H9 (cell line): Measurements from ENCODE around the gene MAP2K7. TPM values are rescaled to one million over a fixed set of nuclear protein-coding genes. Genes with fewer than 3 reads are reported as not detected.

ENCODE experiments used
- DNase-seq: peaks from one replicate; pipeline ENCODE4 v3.0.0-alpha.2; 2017
- H2AFZ ChIP-seq: one replicate; pipeline ENCODE4 v1.6.1; 2013; ENCODE audit warnings: mild to moderate bottlenecking, low read length, control low read depth, moderate library complexity
- H2AK5ac ChIP-seq: 2 replicates; pipeline ENCODE4 v1.6.1; 2013; ENCODE audit warnings: low read length, control low read depth, mixed read lengths; ENCODE audit not compliant: insufficient read length
- H2BK120ac ChIP-seq: one replicate; pipeline ENCODE4 v1.6.1; 2013; ENCODE audit warnings: low read depth, mild to moderate bottlenecking, low read length, control low read depth, inconsistent platforms; ENCODE audit not compliant: poor library complexity, severe bottlenecking
- H2BK12ac ChIP-seq: 2 replicates; pipeline ENCODE4 v1.6.1; 2013; ENCODE audit warnings: low read length, control low read depth, mixed read lengths, low read depth; ENCODE audit not compliant: insufficient read length
- H2BK15ac ChIP-seq: 2 replicates; pipeline ENCODE4 v1.6.1; 2013; ENCODE audit warnings: low read depth, low read length, control low read depth
- H2BK20ac ChIP-seq: one replicate; pipeline ENCODE4 v1.6.1; 2013; ENCODE audit warnings: low read depth, mild to moderate bottlenecking, low read length, control low read depth, inconsistent platforms; ENCODE audit not compliant: poor library complexity, severe bottlenecking
- H2BK5ac ChIP-seq: 2 replicates; pipeline ENCODE4 v1.6.1; 2013; ENCODE audit warnings: low read length, control low read depth, mixed read lengths; ENCODE audit not compliant: insufficient read length
- H3K14ac ChIP-seq: 2 replicates; pipeline ENCODE4 v1.6.1; 2013; ENCODE audit warnings: low read length, control low read depth; ENCODE audit not compliant: insufficient read depth
- H3K18ac ChIP-seq: 2 replicates; pipeline ENCODE4 v1.6.1; 2013; ENCODE audit warnings: low read depth, mild to moderate bottlenecking, mixed read lengths, low read length, control low read depth; ENCODE audit not compliant: insufficient read length
- H3K23ac ChIP-seq: 2 replicates; pipeline ENCODE4 v1.6.1; 2013; ENCODE audit warnings: low read length, control low read depth, mixed read lengths, low read depth; ENCODE audit not compliant: insufficient read length
- H3K23me2 ChIP-seq: 2 replicates; pipeline ENCODE4 v1.6.1; 2013; ENCODE audit warnings: low read depth, mild to moderate bottlenecking, mixed read lengths, low read length, control low read depth; ENCODE audit not compliant: insufficient read length, poor library complexity, severe bottlenecking
- H3K27ac ChIP-seq: 2 replicates; pipeline ENCODE4 v1.5.1; 2013; ENCODE audit warnings: low read length, control low read depth, mixed read lengths, low read depth; ENCODE audit not compliant: insufficient read length
- H3K27me3 ChIP-seq: 2 replicates; pipeline ENCODE4 v1.6.1; 2013; ENCODE audit warnings: low read length, control low read depth, inconsistent platforms; ENCODE audit not compliant: insufficient read depth
- H3K4ac ChIP-seq: 2 replicates; pipeline ENCODE4 v1.6.1; 2013; ENCODE audit warnings: low read depth, mild to moderate bottlenecking, control low read depth, inconsistent platforms, low read length, moderate library complexity
- H3K4me1 ChIP-seq: 2 replicates; pipeline ENCODE4 v1.6.1; 2013; ENCODE audit warnings: low read length, control low read depth, inconsistent platforms; ENCODE audit not compliant: insufficient read depth
- H3K4me2 ChIP-seq: 2 replicates; pipeline ENCODE4 v1.6.1; 2013; ENCODE audit warnings: low read length, control low read depth, mixed read lengths; ENCODE audit not compliant: insufficient read length, insufficient read depth
- H3K56ac ChIP-seq: 2 replicates; pipeline ENCODE4 v1.6.1; 2013; ENCODE audit warnings: low read depth, mild to moderate bottlenecking, mixed read lengths, low read length, control low read depth; ENCODE audit not compliant: insufficient read length
- H3K79me1 ChIP-seq: 2 replicates; pipeline ENCODE4 v1.6.1; 2013; ENCODE audit warnings: low read depth, mild to moderate bottlenecking, moderate library complexity, low read length, control low read depth, inconsistent platforms; ENCODE audit not compliant: insufficient read depth, poor library complexity, severe bottlenecking
- H3K79me2 ChIP-seq: 2 replicates; pipeline ENCODE4 v1.6.1; 2013; ENCODE audit warnings: low read length, control low read depth, inconsistent platforms; ENCODE audit not compliant: insufficient read depth
- H3K9ac ChIP-seq: 2 replicates; pipeline ENCODE4 v1.6.1; 2013; ENCODE audit warnings: low read length, control low read depth, mixed read lengths; ENCODE audit not compliant: insufficient read length; ENCODE audit errors: extremely low read depth
- H3K9me3 ChIP-seq: one replicate; pipeline ENCODE4 v1.6.1; 2013; ENCODE audit warnings: low read depth, low read length, inconsistent platforms; ENCODE audit not compliant: control insufficient read depth
- H3T11ph ChIP-seq: one replicate; pipeline ENCODE4 v1.6.1; 2013; ENCODE audit warnings: mild to moderate bottlenecking, low read length, control low read depth, inconsistent platforms
- H4K20me1 ChIP-seq: one replicate; pipeline ENCODE4 v1.6.1; 2013; ENCODE audit not compliant: control insufficient read depth, insufficient read length, insufficient read depth
- H4K5ac ChIP-seq: 2 replicates; pipeline ENCODE4 v1.6.1; 2013; ENCODE audit warnings: low read depth, mild to moderate bottlenecking, mixed read lengths, low read length, control low read depth; ENCODE audit not compliant: insufficient read length
- H4K8ac ChIP-seq: replicated peaks from 2 replicates; pipeline ENCODE4 v1.6.1; 2013; ENCODE audit warnings: low read length, control low read depth, mixed read lengths, low read depth; ENCODE audit not compliant: insufficient read length
- H4K91ac ChIP-seq: 2 replicates; pipeline ENCODE4 v1.6.1; 2013; ENCODE audit warnings: low read depth, mild to moderate bottlenecking, moderate library complexity, mixed read lengths, low read length, control low read depth; ENCODE audit not compliant: insufficient read length
- H3K27ac Mint-ChIP-seq, 3 experiments: 2 replicates in 2 of 3; 3 replicates in 1 of 3; pipeline ENCODE4 v1.8.0; 2020 to 2021; ENCODE audit warnings: mixed read lengths in 3 of 3, mild to moderate bottlenecking in 1 of 3, moderate library complexity in 1 of 3
- H3K27me3 Mint-ChIP-seq: 2 replicates; pipeline ENCODE4 v1.8.0; 2021; ENCODE audit warnings: low read depth, mild to moderate bottlenecking, moderate library complexity, mixed read lengths
- H3K36me3 Mint-ChIP-seq, 3 experiments: 2 replicates in 2 of 3; 3 replicates in 1 of 3; pipeline ENCODE4 v1.8.0; 2020 to 2021; ENCODE audit warnings: low read depth in 3 of 3, mixed read lengths in 3 of 3; ENCODE audit not compliant: insufficient read depth in 1 of 3
- H3K4me1 Mint-ChIP-seq, 2 experiments: 2 replicates each; pipeline ENCODE4 v1.8.0; 2020; ENCODE audit warnings: mixed read lengths in 2 of 2
- H3K4me3 Mint-ChIP-seq, 2 experiments: 2 replicates in 1 of 2; 3 replicates in 1 of 2; pipeline ENCODE4 v1.8.0; 2020 to 2021; ENCODE audit warnings: mild to moderate bottlenecking in 2 of 2, mixed read lengths in 2 of 2, moderate library complexity in 1 of 2
- H3K9me3 Mint-ChIP-seq, 2 experiments: 2 replicates in 1 of 2; 3 replicates in 1 of 2; pipeline ENCODE4 v1.8.0; 2020; ENCODE audit warnings: mild to moderate bottlenecking in 2 of 2, mixed read lengths in 2 of 2, moderate library complexity in 1 of 2
- CTCF ChIP-seq: fragments of 200-600 bp; sonication (generic); conservative IDR thresholded peaks from 3 replicates; pipeline ENCODE4 v1.8.0; 2021; ENCODE audit warnings: antibody characterized with exemption, mild to moderate bottlenecking
- WGBS: extraction: QIAGEN DNeasy Blood & Tissue Kit; methylation state at CpG from one replicate; pipeline ENCODE4 v1.1.7; 2013; ENCODE audit warnings: missing lambda C conversion rate, low lambda C conversion rate, mixed read lengths; ENCODE audit not compliant: insufficient read length; ENCODE audit errors: extremely low coverage; 5-methylcytosine and 5-hydroxymethylcytosine counted together
- total RNA-seq: library from RNA; stranded (reverse); gene quantifications from 2 replicates; pipeline ENCODE4 v1.2.1, GENCODE V29; 2021

Gene MAP2K7
- total RNA-seq, 1 experiment from 2014 or later, result 48.1 TPM

GRCh38 chr19:7905268-7905667 lies 1.6 kb downstream of the MAP2K7 start:
- H3K4me3 Mint-ChIP-seq, result peak overlapping the region; percentile 86 to 93
- H2BK5ac ChIP-seq, result no peak overlapping the region
- H3K79me2 ChIP-seq, result peaks cover 6% of the 10 kb centered on the region; the same call in 1 of the 2 replicates
- H2AFZ ChIP-seq, result no peak overlapping the region
- no peak overlapping the region for H2BK15ac ChIP-seq
- H3K4me2 ChIP-seq, result no peak overlapping the region
- H2AK5ac ChIP-seq, result no peak overlapping the region
- no peaks in the 10 kb centered on the region; a peak in 3 of 5 replicates for H3K9me3 Mint-ChIP-seq
- WGBS, result no CpG with 5 or more reads among the region's 10 CpGs
- no peak overlapping the region for H4K8ac ChIP-seq
- H3K4me1 ChIP-seq, result 0 out of 2 replicates have a peak, but pooled peaks cover 4% of the 10 kb centered on the region
- H3K4me1 Mint-ChIP-seq, result peaks cover 15 to 24% of the 10 kb centered on the region in 2 experiments
- H4K91ac ChIP-seq, result no peak overlapping the region
- H3T11ph ChIP-seq, result no peak overlapping the region
- H3K9ac ChIP-seq, result no peak overlapping the region
- DNase-seq, result no peak
- H3K56ac ChIP-seq, result no peak overlapping the region
- no peak overlapping the region for H3K14ac ChIP-seq
- H3K27ac Mint-ChIP-seq, result peak overlapping the region; percentile 42 to 97 (median 60); a peak in 3 of 7 replicates
- H3K27me3 Mint-ChIP-seq, result peaks cover 3% of the 10 kb centered on the region
- TF ChIP-seq CTCF, result no peak
- no peak overlapping the region for H4K5ac ChIP-seq
- no peak overlapping the region for H2BK120ac ChIP-seq
- peaks cover 19% of the 10 kb centered on the region for H3K23me2 ChIP-seq
- no peaks in the 10 kb centered on the region for H3K79me1 ChIP-seq
- no peaks in the 10 kb centered on the region for H3K9me3 ChIP-seq
- peaks cover 6 to 17% (median 9%) of the 10 kb centered on the region in 3 experiments; a peak in 6 of 7 replicates for H3K36me3 Mint-ChIP-seq
- no peaks in the 10 kb centered on the region for H4K20me1 ChIP-seq
- H3K27me3 ChIP-seq, result no peaks in the 10 kb centered on the region
- no peak overlapping the region for H2BK12ac ChIP-seq
- H2BK20ac ChIP-seq, result no peak overlapping the region
- no peak overlapping the region for H3K23ac ChIP-seq
- H3K27ac ChIP-seq, result no peak overlapping the region
- H3K18ac ChIP-seq, result no peak overlapping the region
- no peak overlapping the region for H3K4ac ChIP-seq
